Activated CD4-positive, alpha-beta T cell treated with anti-CD3 and anti-CD28 coated beads, Interleukin-2, amount 10 ng/mL, durations not matched to agents 7 days and 5 days (primary cell): ENCODE measurements around the gene RFFL. TPM values are rescaled to one million over a fixed set of nuclear protein-coding genes. Genes with fewer than 3 reads are reported as not detected.

Source experiments
- CTCF ChIA-PET: fragments of 350-600 bp; sonication (Branson Sonifier 250); formaldehyde crosslinking; loops from one replicate; lab custom pipeline; 2021; ENCODE audit warnings: antibody characterized with exemption; lab: Charles Lee
- POLR2A ChIA-PET: fragments of 350-600 bp; sonication (Branson Sonifier 250); formaldehyde crosslinking; loops from one replicate; lab custom pipeline; 2021; ENCODE audit warnings: antibody characterized with exemption; lab: Charles Lee
- DNase-seq: peaks from one replicate; pipeline ENCODE4 v3.0.0-alpha.2; 2020
- H3K27ac Mint-ChIP-seq: one replicate; pipeline ENCODE4 v1.8.0; 2021; ENCODE audit warnings: mild to moderate bottlenecking, moderate library complexity, mixed read lengths
- H3K27me3 Mint-ChIP-seq: one replicate; pipeline ENCODE4 v1.8.0; 2021; ENCODE audit warnings: mixed read lengths
- H3K36me3 Mint-ChIP-seq: one replicate; pipeline ENCODE4 v1.8.0; 2021; ENCODE audit warnings: low read depth, mixed read lengths
- H3K4me1 Mint-ChIP-seq: one replicate; pipeline ENCODE4 v1.8.0; 2021; ENCODE audit warnings: mixed read lengths
- H3K4me3 Mint-ChIP-seq: one replicate; pipeline ENCODE4 v1.8.0; 2021; ENCODE audit warnings: mild to moderate bottlenecking, moderate library complexity, mixed read lengths
- H3K9me3 Mint-ChIP-seq: one replicate; pipeline ENCODE4 v1.8.0; 2021; ENCODE audit warnings: mixed read lengths
- total RNA-seq, 2 experiments: library from RNA; stranded (reverse); gene quantifications; one replicate each; pipeline ENCODE4 v1.2.3, GENCODE V29; 2021

RFFL gene
- total RNA-seq, 2 experiments from 2014 or later: 36.0 to 40.1 TPM

- ChIA-PET POLR2A (no interaction called here), CTCF (interaction anchor here (1.0 kb wide), 1 partner anchor 71 kb away, joined by 3 read pairs; no protein-coding TSS in a partner anchor)
- Mint-ChIP-seq H3K27ac (no peak overlapping the region), H3K27me3 (no peaks in the 10 kb centered on the region), H3K36me3 (peaks cover 59% of the 10 kb centered on the region), H3K4me1 (peaks cover 43% of the 10 kb centered on the region), H3K4me3 (no peak overlapping the region), H3K9me3 (no peaks in the 10 kb centered on the region)
- no peak for DNase-seq
These were observed 6.1 kb downstream of the RFFL start for GRCh38 chr17:35057332-35057915.

GRCh38 chr17:35056013-35056412, 7.5 kb downstream of the RFFL start:
- Mint-ChIP-seq H3K4me1 (peaks cover 52% of the 10 kb centered on the region), H3K4me3 (no peak overlapping the region), H3K27ac (peak overlapping the region; percentile 57), H3K9me3 (no peaks in the 10 kb centered on the region), H3K27me3 (no peaks in the 10 kb centered on the region), H3K36me3 (peaks cover 54% of the 10 kb centered on the region)
- no peak for DNase-seq
- POLR2A ChIA-PET: no interaction called here
- CTCF ChIA-PET: interaction anchor here (1.0 kb wide), 1 partner anchor 70 kb away, joined by 3 read pairs; no protein-coding TSS in a partner anchor

GRCh38 chr17:35053204-35053603, 10.3 kb downstream of the RFFL start:
- Mint-ChIP-seq H3K4me1 (peaks cover 67% of the 10 kb centered on the region), H3K36me3 (peaks cover 46% of the 10 kb centered on the region), H3K4me3 (no peak overlapping the region), H3K27ac (peak overlapping the region; percentile 33), H3K27me3 (no peaks in the 10 kb centered on the region), H3K9me3 (no peaks in the 10 kb centered on the region)
- ChIA-PET CTCF (interaction anchor here (1.1 to 2.2 kb wide), 5 partner anchors 10 to 44 kb away, joined by 3 to 15 read pairs (median 4); partner anchors contain the start of gene RFFL), POLR2A (no interaction called here)
- no peak for DNase-seq

- no peaks in the 10 kb centered on the region for H3K27me3 Mint-ChIP-seq
- peaks cover 44% of the 10 kb centered on the region for H3K36me3 Mint-ChIP-seq
- peak overlapping the region; percentile 93 for H3K27ac Mint-ChIP-seq
- DNase-seq: no peak
- POLR2A ChIA-PET: no interaction called here
- H3K4me3 Mint-ChIP-seq: no peak overlapping the region
- peaks cover 65% of the 10 kb centered on the region for H3K4me1 Mint-ChIP-seq
- H3K9me3 Mint-ChIP-seq: no peaks in the 10 kb centered on the region
- CTCF ChIA-PET: interaction anchor here (1.1 to 2.2 kb wide), 5 partner anchors 11 to 44 kb away, joined by 3 to 15 read pairs (median 4); partner anchors contain the start of gene RFFL
These were observed 10.7 kb downstream of the RFFL start for GRCh38 chr17:35052780-35053179.

GRCh38 chr17:35052241-35052610, 11.3 kb downstream of the RFFL start:
- no peaks in the 10 kb centered on the region for H3K9me3 Mint-ChIP-seq
- DNase-seq: no peak
- peak overlapping the region; percentile 93 for H3K27ac Mint-ChIP-seq
- H3K4me3 Mint-ChIP-seq: peak overlapping the region; percentile 60
- ChIA-PET CTCF (interaction anchor here (1.2 to 2.2 kb wide), 3 partner anchors 8 to 29 kb away, joined by 4 to 15 read pairs (median 10); partner anchors contain the start of gene RFFL), POLR2A (interaction anchor here (1.5 kb wide), 1 partner anchor 11 kb away, joined by 7 read pairs; the partner anchor contains the start of gene RFFL)
- H3K36me3 Mint-ChIP-seq: peaks cover 39% of the 10 kb centered on the region
- peaks cover 61% of the 10 kb centered on the region for H3K4me1 Mint-ChIP-seq
- no peaks in the 10 kb centered on the region for H3K27me3 Mint-ChIP-seq

- ChIA-PET POLR2A (interaction anchor here (0.8 to 1.5 kb wide), 2 partner anchors 11 to 29 kb away, joined by 3 to 7 read pairs; partner anchors contain the start of gene RFFL), CTCF (interaction anchor here (1.2 to 1.8 kb wide), 2 partner anchors 9 to 28 kb away, joined by 4 to 10 read pairs; no protein-coding TSS in a partner anchor)
- DNase-seq: no peak
- peaks cover 66% of the 10 kb centered on the region for H3K4me1 Mint-ChIP-seq
- H3K9me3 Mint-ChIP-seq: no peaks in the 10 kb centered on the region
- no peaks in the 10 kb centered on the region for H3K27me3 Mint-ChIP-seq
- peak overlapping the region; percentile 60 for H3K4me3 Mint-ChIP-seq
- H3K36me3 Mint-ChIP-seq: peaks cover 42% of the 10 kb centered on the region
- peak overlapping the region; percentile 93 for H3K27ac Mint-ChIP-seq
These were observed 11.8 kb downstream of the RFFL start for GRCh38 chr17:35051579-35052240.

- Mint-ChIP-seq H3K9me3 (no peaks in the 10 kb centered on the region), H3K27me3 (no peaks in the 10 kb centered on the region), H3K27ac (peak overlapping the region; percentile 93), H3K36me3 (peaks cover 40% of the 10 kb centered on the region), H3K4me3 (peak overlapping the region; percentile 60), H3K4me1 (peaks cover 69% of the 10 kb centered on the region)
- ChIA-PET POLR2A (interaction anchor here (0.6 to 1.5 kb wide), 3 partner anchors 12 to 35 kb away, joined by 3 to 7 read pairs (median 4); partner anchors contain the start of gene RFFL), CTCF (interaction anchor here (0.7 to 1.8 kb wide), 5 partner anchors 9 to 31 kb away, joined by 3 to 10 read pairs (median 4); partner anchors contain the start of gene RFFL)
- DNase-seq: peak; percentile 68
These were observed 12.3 kb downstream of the RFFL start for GRCh38 chr17:35051183-35051578.

- DNase-seq: no peak
- Mint-ChIP-seq H3K27ac (peak overlapping the region; percentile 73), H3K4me1 (peaks cover 74% of the 10 kb centered on the region), H3K9me3 (no peaks in the 10 kb centered on the region), H3K27me3 (no peaks in the 10 kb centered on the region), H3K36me3 (peaks cover 35% of the 10 kb centered on the region), H3K4me3 (no peak overlapping the region)
- POLR2A ChIA-PET: no interaction called here
- CTCF ChIA-PET: interaction anchor here (0.9 to 1.6 kb wide), 5 partner anchors 11 to 37 kb away, joined by 3 to 4 read pairs (median 4); partner anchors contain the start of gene RFFL
These were observed 13.3 kb downstream of the RFFL start for GRCh38 chr17:35050170-35050569.

- no peaks in the 10 kb centered on the region for H3K9me3 Mint-ChIP-seq
- no peaks in the 10 kb centered on the region for H3K27me3 Mint-ChIP-seq
- peaks cover 28% of the 10 kb centered on the region for H3K36me3 Mint-ChIP-seq
- peaks cover 77% of the 10 kb centered on the region for H3K4me1 Mint-ChIP-seq
- ChIA-PET CTCF (interaction anchor here (0.9 to 1.6 kb wide), 5 partner anchors 12 to 760 kb away, joined by 3 to 4 read pairs (median 3); no protein-coding TSS in a partner anchor), POLR2A (no interaction called here)
- H3K27ac Mint-ChIP-seq: peak overlapping the region; percentile 72
- DNase-seq: no peak
- H3K4me3 Mint-ChIP-seq: peak overlapping the region; percentile 5
These were observed 14.7 kb downstream of the RFFL start for GRCh38 chr17:35048685-35049379.

GRCh38 chr17:35046740-35047283, 16.7 kb downstream of the RFFL start:
- H3K27me3 Mint-ChIP-seq: no peaks in the 10 kb centered on the region
- peaks cover 23% of the 10 kb centered on the region for H3K36me3 Mint-ChIP-seq
- peaks cover 62% of the 10 kb centered on the region for H3K4me1 Mint-ChIP-seq
- peak; percentile 77 for DNase-seq
- ChIA-PET POLR2A (interaction anchor here (0.6 to 1.3 kb wide), 2 partner anchors 17 to 651 kb away, joined by 5 to 8 read pairs; partner anchors contain the start of gene RFFL), CTCF (interaction anchor here (0.7 to 2.1 kb wide), 5 partner anchors 17 to 43 kb away, joined by 3 to 8 read pairs (median 3); partner anchors contain the start of gene RFFL)
- H3K4me3 Mint-ChIP-seq: peak overlapping the region; percentile 75
- peak overlapping the region; percentile 94 for H3K27ac Mint-ChIP-seq
- H3K9me3 Mint-ChIP-seq: no peaks in the 10 kb centered on the region

GRCh38 chr17:35046245-35046644, 17.3 kb downstream of the RFFL start:
- Mint-ChIP-seq H3K4me3 (peak overlapping the region; percentile 75), H3K4me1 (peaks cover 57% of the 10 kb centered on the region), H3K27me3 (no peaks in the 10 kb centered on the region), H3K36me3 (peaks cover 23% of the 10 kb centered on the region), H3K27ac (peak overlapping the region; percentile 94), H3K9me3 (no peaks in the 10 kb centered on the region)
- no peak for DNase-seq
- ChIA-PET CTCF (interaction anchor here (0.7 to 2.1 kb wide), 4 partner anchors 18 to 44 kb away, joined by 3 to 8 read pairs (median 4); partner anchors contain the start of gene RFFL), POLR2A (interaction anchor here (0.6 to 1.3 kb wide), 2 partner anchors 17 to 652 kb away, joined by 5 to 8 read pairs; partner anchors contain the start of gene RFFL)
